Measurements from ENCODE around the gene ITPRID1.

- TF ChIP-seq CTCF (IDR thresholded peaks at IDR 0.05) (no peak), POLR2A (IDR thresholded peaks at IDR 0.05) (no peak), EP300 (IDR thresholded peaks at IDR 0.05) (no peak), POLR2AphosphoS5 (IDR thresholded peaks at IDR 0.05) (no peak)
Observed at GRCh38 chr7:31705377-31705776, 191.5 kb downstream of the ITPRID1 start.

Measured in gastroesophageal sphincter (tissue), 3 donors.